ENCODE measurements around the gene DOCK1.

Gene DOCK1

DNA sequence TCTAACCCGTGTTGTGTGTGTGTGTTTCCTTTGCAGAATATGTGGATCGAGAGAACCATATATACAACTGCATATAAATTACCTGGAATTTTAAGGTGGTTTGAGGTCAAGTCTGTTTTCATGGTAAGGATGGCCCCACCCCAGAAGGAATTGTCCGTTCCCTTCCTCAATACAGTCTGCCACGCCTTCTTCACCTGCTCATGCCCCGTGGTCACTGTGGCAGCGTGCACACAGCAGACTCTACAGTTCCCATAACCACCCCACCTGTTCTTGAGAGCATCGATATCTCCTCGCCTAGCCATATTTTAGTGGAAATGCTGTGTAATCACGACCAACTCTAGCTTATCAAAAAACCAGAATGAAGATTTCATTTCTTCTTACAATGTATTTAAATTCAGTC is 509.9 kb downstream of the DOCK1 start:
- no peak for DNase-seq

- DNase-seq, result no peak
Observed at GRCh38 chr10:127415901-127416581, 510.8 kb downstream of the DOCK1 start.

- DNase-seq, result no peak
Observed at GRCh38 chr10:127417031-127417430, 511.8 kb downstream of the DOCK1 start.

DNA sequence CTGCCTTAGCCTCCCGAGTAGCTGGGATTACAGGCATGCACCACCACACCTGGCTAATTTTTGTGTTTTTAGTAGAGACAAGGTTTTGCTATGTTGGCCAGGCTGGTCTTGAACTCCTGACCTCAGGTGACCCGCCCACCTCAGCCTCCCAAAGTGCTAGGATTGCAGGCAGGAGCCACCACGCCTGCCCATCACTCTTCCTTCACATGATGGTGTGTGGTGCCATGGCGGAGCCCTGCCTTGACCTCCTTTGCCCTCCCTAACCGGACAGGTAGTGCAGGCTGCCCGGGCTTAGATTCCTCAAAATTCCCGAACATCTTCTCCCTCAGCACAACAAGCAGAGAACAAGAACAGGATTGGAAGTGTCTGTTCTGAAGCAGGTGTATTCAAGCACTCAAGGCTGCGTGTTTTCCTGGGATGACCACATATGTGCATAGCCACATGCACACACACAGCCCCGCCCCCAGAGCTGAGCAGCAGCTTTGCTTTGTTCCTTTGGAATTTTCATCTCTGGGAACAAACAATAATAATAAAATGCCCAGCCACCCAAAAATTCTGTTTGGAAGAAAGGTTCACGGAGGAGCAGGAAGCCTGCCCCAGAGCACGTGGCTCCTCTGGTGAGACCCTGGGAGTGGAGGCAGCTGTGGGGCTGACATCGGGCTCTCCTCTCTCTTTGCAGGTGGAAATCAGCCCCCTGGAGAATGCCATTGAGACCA is 512.6 kb downstream of the DOCK1 start:
- DNase-seq, result no peak

DNA sequence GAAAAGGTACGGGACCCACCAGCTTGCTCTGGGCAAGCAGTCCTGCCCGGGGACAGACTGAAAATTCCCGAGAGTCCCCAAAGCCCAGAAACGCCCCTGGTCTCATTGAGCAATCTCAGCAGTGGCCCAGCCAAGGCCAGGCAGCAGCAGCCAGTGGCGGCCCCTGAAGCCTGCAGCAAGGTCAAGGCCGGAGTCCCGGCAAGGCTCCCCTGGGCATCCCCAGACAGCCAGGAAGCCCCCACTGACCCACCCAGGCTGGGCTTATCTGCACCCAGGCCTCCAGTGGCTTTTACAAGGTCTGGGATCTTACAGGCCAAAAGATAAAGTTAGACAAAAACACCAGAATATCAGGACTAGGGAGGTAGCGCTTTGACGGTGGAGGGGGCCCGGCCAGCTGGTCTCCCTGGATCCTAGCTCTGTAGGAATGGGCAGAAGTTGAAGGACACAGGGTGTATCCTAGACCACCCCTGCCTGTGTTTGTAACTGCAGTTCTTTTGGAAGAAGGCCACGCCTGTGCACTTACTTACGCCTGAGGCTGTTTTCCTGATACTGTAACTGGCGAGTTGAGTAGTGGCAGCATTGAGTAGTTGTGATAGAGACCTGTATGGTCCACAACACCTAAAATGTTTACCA is 513.4 kb downstream of the DOCK1 start:
- no peak for DNase-seq

DNA sequence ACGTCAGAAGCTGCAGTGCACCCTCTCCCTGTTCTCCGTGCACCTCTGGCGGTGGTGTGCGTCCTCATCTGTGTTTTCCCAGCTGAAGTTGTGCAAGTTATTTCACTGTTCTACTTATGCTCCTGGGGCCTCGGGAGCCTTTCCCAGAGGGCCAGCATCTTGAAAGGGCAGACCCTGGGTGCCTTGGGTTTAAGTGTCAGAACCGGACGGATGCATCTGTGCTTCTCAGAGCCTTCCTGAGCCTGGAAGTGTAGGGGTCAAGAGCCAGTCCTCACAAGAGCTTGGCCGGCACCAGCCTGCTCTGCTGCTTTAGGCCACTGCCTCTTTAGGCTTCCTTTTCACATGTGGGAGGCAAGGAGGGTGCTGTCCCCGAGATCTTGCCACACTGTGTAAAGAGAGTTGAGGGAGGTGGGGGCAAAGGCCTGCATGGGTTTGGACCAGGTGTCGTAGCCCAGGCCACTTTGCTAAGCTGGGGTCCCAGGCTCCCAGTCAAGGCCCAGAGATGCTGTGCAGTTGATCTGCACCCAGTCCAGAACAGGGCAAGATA is 515.0 kb downstream of the DOCK1 start:
- no peak for DNase-seq

DNA sequence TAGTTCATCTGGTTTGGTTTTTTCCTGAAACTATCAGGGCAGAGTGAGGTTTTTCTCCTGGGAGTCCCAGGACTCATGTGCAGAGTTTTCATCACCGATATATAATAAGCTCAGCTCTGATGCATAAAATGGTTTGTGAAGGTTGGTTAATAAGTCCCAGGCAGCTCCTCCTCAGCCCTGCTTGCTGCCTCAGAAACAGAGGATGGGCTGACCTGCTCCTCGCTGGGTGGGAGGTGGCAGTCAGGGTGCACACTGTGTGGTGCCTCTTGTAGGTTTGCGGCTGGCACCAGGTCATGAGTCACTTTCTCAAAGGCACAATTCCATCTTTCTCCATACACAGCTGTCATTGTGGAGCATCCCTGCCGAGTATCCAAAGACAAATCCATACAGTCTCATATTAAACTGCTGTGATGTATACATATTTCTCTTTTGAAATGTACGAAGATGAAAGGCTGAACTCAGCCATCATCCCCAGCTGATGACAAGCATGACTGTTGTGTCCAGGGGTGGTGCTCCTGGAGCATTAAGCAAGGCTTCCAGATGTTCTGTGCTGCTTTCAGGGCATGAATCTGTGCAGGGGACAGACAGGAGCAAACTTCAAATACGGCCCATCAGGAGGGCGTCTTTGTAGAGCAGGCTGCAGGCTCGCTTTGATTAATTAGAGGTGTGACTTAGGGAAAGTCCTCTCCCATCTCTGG is 518.1 kb downstream of the DOCK1 start:
- no peak for DNase-seq

- DNase-seq, result no peak
Observed at GRCh38 chr10:127424594-127425264, 519.5 kb downstream of the DOCK1 start.

- no peak for DNase-seq
Observed at GRCh38 chr10:127426746-127427145, 521.5 kb downstream of the DOCK1 start.

GRCh38 chr10:127427926-127428325 is 522.7 kb downstream of the DOCK1 start:
- no peak for DNase-seq

DNA sequence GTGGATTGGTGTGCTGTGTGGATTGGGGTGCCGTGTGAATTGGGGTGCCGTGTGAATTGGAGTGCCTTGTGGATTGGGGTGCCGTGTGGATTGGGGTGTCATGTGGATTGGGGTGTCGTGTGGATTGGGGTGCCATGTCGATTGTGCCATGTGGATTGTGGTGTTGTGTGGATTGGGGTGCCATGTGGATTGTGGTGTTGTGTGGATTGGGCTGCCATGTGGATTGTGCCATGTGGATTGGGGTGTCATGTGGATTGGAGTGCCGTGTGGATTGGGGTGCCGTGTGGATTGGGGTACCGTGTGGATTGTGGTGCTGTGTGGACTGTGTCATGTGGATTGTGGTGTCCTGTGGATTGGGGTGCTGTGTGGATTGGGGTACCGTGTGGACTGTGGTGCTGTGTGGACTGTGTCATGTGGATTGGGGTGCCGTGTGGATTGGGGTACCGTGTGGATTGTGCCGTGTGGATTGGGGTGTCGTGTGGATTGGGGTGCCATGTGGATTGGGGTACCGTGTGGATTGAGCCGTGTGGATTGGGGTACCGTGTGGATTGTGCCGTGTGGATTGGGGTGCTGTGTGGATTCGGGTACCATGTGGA is 523.3 kb downstream of the DOCK1 start:
- no peak for DNase-seq

- DNase-seq, result no peak
Observed at GRCh38 chr10:127429601-127430312, 524.5 kb downstream of the DOCK1 start.

- no peak for DNase-seq
Observed at GRCh38 chr10:127431525-127431924, 526.3 kb downstream of the DOCK1 start.

- no peak for DNase-seq
Observed at GRCh38 chr10:127434006-127434405, 528.8 kb downstream of the DOCK1 start.

- no peak for DNase-seq
Observed at GRCh38 chr10:127435246-127435645, 530.0 kb downstream of the DOCK1 start.

DNA sequence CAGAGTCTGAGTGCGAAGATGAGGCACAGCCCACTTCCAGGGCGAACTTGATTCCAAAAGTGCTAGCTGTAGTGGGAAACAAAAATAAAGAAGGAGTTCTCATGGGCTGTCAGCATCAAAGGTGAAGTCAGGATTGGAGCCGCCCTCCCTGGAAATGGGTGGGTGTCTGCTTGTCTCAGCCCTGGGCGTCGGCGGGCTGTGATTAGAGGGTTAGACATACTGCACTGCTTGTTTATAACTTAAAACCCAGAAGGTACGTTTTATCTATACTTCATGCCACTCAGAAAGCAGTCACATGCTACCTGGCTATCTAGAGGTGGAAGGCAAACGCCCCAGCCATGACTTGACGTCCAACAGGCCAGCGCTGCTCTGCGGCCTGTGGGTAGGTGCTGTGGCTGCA is 535.1 kb downstream of the DOCK1 start:
- DNase-seq, result no peak

DNA sequence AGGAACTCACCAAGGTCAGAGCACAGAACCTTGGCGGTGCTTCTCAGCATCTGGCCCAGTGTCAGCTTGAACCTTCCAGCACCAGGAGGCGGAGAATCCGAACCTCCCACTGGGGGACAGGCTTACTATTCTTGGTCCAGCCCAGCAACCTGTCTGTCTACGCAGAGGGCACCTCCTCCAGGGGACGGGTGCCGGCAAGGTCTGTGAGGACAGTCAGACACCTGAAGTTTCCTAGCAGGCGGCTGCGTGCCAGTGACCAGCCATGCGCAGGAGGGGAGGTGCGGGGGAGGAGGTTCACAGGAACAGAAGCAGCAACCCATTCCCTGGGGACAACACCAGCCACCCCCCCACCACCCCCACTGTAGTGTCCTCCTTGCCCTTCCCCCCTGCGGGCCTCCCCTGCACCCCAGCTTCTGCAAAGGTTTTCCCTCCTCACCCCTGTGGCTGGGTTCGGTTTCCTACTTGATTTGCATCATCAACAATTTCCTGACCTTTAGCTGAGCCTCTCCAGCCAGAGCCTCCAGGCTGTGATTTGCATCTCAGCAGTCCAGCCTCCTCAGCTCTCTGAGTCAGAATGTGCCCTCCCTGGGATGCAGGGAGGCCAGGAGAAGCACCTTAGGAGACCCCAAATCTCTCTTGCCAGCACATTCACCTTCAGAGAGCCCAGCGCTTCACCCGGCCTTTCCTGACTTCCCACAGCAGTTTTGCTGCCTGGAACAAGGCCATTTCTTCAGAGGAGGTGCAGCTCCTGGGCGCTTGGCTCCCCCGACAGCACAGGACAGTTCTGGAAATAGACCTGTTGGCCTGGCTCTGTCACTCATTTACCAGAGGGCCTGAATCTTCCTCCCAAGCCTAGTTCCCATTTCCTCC is 536.4 kb downstream of the DOCK1 start:
- no peak for DNase-seq

DNA sequence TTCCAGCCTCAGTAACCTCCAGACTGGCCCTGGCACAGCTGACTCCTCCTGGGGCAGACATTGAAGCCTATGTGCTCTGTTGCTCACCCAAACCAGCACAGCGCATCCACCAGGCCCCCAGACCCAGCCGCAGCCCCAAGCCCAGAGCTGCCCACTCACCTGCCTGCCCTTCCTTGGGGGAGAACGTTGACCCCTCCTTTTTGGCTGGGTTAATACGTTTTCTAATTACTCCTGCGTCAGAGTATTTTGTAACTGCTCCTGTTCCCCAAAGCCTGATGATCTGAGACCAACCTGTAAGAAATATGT is 536.9 kb downstream of the DOCK1 start:
- no peak for DNase-seq

DNA sequence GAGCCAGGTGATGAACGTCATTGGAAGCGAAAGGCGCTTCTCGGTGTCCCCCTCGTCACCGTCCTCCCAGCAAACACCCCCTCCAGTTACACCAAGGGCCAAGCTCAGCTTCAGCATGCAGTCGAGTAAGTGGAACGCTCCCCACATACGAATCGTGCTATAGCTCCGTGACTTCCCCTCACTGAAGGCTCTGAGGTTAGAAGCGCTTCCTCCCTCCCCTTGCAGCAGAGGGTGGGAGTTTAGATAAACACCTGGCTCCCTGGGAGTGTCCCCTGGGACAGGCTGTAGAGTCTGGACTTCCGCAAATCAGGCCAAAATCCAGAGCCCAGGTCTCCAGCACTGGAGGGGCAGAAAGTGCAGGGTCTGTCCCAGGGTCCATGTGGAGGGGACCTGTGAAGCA is 538.9 kb downstream of the DOCK1 start:
- DNase-seq, result no peak

GRCh38 chr10:127447197-127447596 is 542.0 kb downstream of the DOCK1 start:
- DNase-seq, result no peak

DNA sequence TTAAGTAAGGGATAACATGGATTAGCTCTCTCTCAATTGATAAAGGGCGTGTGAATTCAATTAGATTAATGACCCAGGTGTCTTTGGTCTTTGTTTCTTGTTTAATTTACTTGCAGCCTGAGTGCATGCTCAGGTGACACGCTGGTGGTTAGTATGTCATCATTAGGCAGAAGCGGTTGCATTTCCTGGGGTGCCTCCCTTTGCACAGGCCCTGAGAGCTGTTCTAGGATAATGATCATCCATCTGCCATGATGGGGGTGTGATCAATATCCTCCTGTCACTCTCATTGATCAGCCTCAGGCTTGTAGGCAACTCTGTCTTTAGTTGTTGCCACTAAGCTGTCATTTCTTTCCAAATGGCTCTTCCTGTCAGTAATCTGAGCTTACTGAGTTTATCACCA is 544.3 kb downstream of the DOCK1 start:
- DNase-seq, result no peak
